DND-41 (cell line): ENCODE data around the gene SLC12A8.
A peak's percentile ranks its signal among the peaks of the same experiment; 100 is the strongest.

Source experiments
- EZH2 ChIP-seq: IDR thresholded peaks from 3 replicates; pipeline ENCODE4 v1.6.1; 2012; ENCODE audit warnings: borderline replicate concordance, low read depth, mild to moderate bottlenecking, moderate library complexity, low read length, inconsistent platforms; ENCODE audit not compliant: severe bottlenecking
- TF ChIP-seq, protein P1 (sequence below): IDR thresholded peaks from 2 replicates; pipeline ENCODE4 v1.5.1; 2012; ENCODE audit warnings: borderline replicate concordance, low read length, moderate library complexity, mild to moderate bottlenecking; ENCODE audit not compliant: poor library complexity, severe bottlenecking; ENCODE audit errors: extremely low read depth

DNA sequence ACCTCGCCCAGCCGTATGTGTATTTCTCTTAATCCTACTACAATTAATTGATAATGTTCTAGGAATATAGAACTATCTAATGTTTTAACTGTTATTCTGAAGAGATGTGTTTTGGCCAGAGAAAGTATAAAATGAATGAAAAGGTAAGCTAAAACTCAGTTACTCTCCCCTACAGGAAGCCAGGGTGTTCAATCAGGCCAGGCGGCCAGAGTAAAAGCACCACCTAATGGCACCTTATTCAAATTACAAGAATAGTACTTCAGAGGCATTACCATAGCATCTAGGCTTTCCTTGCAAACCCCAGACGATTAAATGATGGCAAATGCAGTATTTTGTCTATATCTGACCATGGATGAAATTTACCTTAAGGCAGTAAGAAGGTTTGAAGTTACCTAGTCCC is 10.4 kb downstream of the SLC12A8 start:
- TF ChIP-seq, protein P1, sequence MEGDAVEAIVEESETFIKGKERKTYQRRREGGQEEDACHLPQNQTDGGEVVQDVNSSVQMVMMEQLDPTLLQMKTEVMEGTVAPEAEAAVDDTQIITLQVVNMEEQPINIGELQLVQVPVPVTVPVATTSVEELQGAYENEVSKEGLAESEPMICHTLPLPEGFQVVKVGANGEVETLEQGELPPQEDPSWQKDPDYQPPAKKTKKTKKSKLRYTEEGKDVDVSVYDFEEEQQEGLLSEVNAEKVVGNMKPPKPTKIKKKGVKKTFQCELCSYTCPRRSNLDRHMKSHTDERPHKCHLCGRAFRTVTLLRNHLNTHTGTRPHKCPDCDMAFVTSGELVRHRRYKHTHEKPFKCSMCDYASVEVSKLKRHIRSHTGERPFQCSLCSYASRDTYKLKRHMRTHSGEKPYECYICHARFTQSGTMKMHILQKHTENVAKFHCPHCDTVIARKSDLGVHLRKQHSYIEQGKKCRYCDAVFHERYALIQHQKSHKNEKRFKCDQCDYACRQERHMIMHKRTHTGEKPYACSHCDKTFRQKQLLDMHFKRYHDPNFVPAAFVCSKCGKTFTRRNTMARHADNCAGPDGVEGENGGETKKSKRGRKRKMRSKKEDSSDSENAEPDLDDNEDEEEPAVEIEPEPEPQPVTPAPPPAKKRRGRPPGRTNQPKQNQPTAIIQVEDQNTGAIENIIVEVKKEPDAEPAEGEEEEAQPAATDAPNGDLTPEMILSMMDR: peak; percentile 51
- TF ChIP-seq EZH2: no peak
